ENCODE data around the gene NTHL1.

GRCh38 chr16:2060346-2060745, 12.7 kb upstream of the NTHL1 start:
- TF ChIP-seq, protein P1, sequence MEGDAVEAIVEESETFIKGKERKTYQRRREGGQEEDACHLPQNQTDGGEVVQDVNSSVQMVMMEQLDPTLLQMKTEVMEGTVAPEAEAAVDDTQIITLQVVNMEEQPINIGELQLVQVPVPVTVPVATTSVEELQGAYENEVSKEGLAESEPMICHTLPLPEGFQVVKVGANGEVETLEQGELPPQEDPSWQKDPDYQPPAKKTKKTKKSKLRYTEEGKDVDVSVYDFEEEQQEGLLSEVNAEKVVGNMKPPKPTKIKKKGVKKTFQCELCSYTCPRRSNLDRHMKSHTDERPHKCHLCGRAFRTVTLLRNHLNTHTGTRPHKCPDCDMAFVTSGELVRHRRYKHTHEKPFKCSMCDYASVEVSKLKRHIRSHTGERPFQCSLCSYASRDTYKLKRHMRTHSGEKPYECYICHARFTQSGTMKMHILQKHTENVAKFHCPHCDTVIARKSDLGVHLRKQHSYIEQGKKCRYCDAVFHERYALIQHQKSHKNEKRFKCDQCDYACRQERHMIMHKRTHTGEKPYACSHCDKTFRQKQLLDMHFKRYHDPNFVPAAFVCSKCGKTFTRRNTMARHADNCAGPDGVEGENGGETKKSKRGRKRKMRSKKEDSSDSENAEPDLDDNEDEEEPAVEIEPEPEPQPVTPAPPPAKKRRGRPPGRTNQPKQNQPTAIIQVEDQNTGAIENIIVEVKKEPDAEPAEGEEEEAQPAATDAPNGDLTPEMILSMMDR (conservative IDR thresholded peaks at IDR 0.05), result no peak
- no peak for TF ChIP-seq EZH2 (IDR thresholded peaks at IDR 0.05; ENCODE audit: low read depth)

Measured in PC-9 (cell line).